ENCODE results near the gene SELENOM.
A peak's percentile ranks its signal among the peaks of the same experiment; 100 is the strongest.
"Not testable (repeated sequence)": the region's sequence is repeated elsewhere in the genome, so short reads cannot be mapped to it uniquely, and the experiment has no call there.

Gene SELENOM

DNA sequence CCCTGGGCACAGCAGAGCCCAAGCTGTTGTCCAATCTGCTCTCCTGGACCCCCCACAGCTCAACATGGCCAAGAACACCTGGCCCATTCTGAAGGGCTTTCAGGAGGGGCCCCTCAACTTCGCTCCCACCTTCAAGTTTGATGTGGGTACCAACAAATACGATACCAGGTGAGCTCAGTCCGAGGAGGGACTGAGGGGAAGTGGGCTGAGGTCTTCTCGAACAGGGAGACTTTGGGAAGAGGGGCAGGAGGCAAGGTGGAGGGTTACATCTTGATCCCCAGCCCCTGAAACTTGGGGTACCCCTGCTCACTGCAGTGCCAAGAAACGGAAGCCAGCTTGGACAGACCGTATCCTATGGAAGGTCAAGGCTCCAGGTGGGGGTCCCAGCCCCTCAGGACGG is 20.8 kb upstream of the SELENOM start:
- DNase-seq = no peak

DNA sequence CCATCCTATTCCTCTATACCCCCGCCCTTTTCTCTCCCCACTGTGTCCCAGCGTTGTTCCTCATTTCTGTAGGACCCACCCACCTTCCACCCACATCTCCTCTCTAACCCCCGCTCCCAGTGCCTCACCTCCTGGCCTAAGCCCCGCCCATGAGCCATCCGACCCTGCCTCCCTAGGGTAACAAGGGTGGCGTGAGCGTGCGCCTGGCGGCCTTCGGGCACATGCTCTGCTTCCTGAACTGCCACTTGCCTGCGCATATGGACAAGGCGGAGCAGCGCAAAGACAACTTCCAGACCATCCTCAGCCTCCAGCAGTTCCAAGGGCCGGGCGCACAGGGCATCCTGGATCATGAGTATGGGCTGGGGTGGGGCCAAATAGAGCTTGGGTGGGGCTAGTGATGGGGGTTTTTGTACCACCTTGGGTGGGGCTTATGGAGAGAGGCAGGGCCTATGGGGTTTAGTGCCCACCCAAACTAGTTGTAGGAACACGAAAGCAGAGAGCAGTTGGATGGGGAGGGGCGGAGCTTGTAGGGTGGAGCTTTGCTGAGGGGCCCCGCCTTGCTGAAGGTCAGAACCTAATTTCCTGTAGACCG is 19.9 kb upstream of the SELENOM start:
- no peak for DNase-seq

DNA sequence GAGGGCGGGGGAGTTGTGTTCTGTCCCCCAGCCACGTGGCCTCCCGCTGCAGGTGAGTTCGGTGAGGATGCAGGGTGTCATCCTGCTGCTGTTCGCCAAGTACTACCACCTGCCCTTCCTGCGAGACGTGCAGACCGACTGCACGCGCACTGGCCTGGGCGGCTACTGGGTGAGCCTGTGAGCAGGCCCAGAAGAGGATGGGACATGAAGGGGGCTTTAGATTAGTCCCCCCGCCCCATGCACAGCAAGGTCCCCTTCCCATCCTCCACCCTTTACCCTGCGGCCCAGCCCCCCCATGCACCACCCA is 19.5 kb upstream of the SELENOM start:
- no peak for DNase-seq

GRCh38 chr22:31126128-31126868 is 18.9 kb upstream of the SELENOM start:
- DNase-seq = no peak

DNA sequence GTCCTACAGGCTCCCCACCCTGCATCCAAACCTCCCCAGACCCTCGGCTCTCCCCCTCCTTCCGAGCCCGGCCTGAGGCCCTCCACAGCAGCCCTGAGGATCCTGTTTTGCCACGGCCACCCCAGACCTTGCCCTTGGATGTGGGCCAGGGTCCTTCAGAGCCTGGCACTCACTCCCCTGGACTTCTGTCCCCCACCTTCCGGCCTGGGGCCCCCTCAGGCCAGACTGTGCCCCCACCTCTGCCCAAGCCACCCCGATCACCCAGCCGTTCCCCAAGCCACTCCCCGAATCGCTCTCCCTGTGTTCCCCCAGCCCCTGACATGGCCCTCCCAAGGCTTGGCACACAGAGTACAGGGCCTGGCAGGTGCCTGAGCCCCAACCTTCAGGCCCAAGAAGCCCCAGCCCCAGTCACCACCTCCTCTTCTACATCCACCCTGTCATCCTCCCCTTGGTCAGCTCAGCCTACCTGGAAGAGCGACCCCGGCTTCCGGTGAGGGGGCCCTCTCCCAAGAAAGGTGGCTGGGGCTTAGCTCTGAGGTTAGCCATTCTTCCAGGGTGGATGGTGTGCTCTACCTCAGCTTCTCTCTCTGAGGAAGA is 18.3 kb upstream of the SELENOM start:
- no peak for DNase-seq

GRCh38 chr22:31124811-31125465 is 17.6 kb upstream of the SELENOM start:
- no peak for DNase-seq

DNA sequence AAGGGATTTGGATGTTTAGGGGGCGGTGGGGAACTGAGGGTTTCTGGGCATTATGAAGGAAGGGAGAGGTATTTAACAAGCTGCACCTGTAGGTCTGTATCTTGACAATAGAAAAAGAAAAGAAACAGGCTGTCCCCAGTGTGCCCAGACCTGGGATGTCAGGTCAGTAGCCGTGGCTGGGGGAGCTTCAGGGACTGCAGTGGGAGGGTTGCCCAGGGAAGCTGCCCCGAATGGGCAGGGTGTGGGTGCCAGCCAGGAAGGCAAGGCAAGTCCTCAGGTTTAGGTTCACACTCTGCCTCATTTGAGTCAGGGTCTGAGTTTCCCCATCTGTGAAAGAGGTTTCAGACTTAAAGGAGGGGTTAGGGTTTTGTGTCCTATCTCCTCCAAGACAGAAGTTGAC is 16.9 kb upstream of the SELENOM start:
- DNase-seq = no peak

DNA sequence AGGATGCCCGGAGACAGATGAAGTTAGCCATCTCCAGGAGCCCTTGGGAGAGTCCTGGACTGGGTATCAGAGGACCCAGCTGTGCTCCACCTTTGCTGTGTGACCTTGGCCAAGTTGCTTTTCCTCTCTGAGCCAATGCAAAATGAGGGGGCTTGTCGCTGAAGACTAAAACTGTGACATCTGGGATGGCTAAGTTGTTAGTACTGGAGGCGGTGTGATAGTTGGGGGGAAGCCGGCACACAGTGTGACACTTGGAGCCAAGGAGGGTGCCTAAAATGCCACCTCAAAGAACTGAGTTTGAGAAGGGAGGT is 15.9 kb upstream of the SELENOM start:
- no peak for DNase-seq

GRCh38 chr22:31122532-31123291 is 15.3 kb upstream of the SELENOM start, which contains the start of gene INPP5J:
Gene INPP5J, plus strand, starts transcription at chr22:31122966. Its CDS starts 49 bp downstream, at chr22:31123015.
- DNase-seq = peak; percentile 4

DNA sequence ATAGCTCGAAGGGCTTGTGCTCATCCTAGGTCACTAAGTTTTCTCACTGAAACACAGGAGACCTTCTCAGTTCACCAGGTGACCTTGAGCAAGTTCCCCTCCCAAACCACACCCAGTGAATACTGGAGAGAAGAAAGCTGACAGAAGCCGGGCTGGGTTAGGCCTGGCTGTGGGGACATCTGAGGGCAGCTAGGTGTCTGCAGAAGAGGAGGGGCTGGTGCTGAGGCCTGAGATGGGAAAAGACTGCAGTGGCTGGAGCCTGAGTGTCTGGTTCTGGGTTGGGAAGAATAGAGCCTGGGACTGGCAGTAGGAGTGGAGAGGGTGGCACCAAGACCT is 14.8 kb upstream of the SELENOM start:
- DNase-seq = no peak

GRCh38 chr22:31121403-31121802 is 14.0 kb upstream of the SELENOM start:
- no peak for DNase-seq

DNA sequence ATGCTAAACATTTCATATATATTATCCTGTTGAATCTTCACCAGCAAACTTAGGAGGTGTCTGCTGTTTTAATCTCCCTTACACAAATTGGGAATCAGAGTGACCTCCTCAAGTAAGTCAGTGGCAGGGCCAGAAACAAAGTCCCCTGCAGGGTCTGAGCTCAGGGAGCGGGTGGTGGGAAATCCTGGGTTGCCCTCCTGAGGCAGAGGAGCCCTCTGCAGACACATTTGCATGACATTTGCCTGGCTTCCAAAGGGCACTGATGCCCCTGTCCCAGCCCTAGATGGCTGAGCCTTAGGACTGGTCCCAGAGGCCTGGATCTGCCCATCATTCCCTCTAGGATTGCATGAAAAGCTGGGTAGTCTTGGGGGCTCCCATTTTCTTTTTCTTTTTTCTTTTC is 13.3 kb upstream of the SELENOM start:
- no peak for DNase-seq

GRCh38 chr22:31120230-31120629 is 12.9 kb upstream of the SELENOM start:
- DNase-seq = no peak

- no peak for DNase-seq
Measured at GRCh38 chr22:31119026-31119717, 11.8 kb upstream of the SELENOM start.

GRCh38 chr22:31118046-31118820 is 10.9 kb upstream of the SELENOM start:
- DNase-seq = no peak

GRCh38 chr22:31112547-31113091 is 5.3 kb upstream of the SELENOM start:
- DNase-seq = not testable (repeated sequence)

DNA sequence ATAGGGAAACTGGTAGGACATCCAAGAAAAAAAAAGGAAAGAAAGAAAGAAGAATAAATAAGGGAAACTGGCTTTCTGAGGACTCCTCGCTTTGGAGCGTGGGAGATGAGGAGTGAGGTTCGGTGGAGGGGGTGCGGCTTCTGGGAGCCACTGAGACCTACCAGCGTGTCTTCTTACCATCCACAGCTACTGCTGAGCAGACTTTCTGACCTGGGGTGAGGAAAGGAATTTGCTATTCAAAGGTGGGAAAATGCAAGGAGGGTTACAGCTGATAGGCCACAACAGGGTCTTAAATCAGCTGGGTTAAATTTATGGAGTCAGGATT is 488 bp upstream of the SELENOM start:
- no peak for DNase-seq

GRCh38 chr22:31106731-31107177 is 614 bp downstream of the SELENOM start:
- DNase-seq = no peak

- no peak for DNase-seq
Measured at GRCh38 chr22:31106001-31106571, 1.3 kb downstream of the SELENOM start.

- DNase-seq = no peak
Measured at GRCh38 chr22:31105282-31105929, 2.0 kb downstream of the SELENOM start.

- DNase-seq = no peak
Measured at GRCh38 chr22:31104869-31105268, 2.5 kb downstream of the SELENOM start.

Measured in NCI-H748 treated with DMSO at 0.1 percent for 48 hours (cell line).